ENCODE measurements around the gene SLC4A11.

The SLC4A11 gene

DNA sequence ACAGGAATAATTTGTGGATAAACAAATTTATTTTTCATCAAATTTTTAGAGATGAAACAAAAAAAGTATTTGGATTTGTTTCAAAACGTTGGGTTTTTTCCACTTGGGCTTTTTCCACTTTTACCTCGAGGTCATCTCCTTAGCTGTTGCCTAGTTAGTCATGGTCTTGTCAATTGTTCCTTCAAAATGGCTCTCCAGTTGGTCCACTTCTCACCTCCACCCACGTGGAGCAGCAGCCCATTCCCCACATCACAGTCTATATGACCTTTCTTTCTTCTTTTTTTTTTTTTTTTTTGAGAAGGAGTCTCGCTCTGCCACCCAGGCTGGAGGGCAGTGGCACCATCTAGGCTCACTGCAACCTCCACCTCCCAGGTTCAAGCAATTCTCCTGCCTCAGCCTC lies 6.7 kb upstream of the SLC4A11 start:
- DNase-seq = no peak

DNA sequence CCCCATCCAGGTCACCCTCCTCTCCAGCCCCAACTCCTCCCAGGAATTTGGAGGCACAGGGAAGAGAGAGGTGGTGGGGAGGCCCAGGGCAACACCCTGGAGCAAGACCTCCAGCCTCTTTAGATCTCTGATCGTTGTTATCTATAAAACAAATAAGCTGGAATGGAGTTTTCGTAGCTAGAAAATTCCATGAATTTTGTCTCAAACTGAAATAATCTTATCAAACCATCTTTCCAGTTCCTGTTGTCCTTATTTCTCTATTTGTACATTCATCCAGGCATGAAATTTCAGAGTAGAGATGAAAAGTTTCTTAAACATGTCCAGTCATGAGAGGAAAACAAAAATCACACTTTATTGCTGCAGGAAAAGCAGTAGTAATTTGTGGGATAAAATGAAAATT lies 6.2 kb upstream of the SLC4A11 start:
- DNase-seq = no peak

GRCh38 chr20:3244613-3245012 lies 5.6 kb upstream of the SLC4A11 start:
- DNase-seq = no peak

DNA sequence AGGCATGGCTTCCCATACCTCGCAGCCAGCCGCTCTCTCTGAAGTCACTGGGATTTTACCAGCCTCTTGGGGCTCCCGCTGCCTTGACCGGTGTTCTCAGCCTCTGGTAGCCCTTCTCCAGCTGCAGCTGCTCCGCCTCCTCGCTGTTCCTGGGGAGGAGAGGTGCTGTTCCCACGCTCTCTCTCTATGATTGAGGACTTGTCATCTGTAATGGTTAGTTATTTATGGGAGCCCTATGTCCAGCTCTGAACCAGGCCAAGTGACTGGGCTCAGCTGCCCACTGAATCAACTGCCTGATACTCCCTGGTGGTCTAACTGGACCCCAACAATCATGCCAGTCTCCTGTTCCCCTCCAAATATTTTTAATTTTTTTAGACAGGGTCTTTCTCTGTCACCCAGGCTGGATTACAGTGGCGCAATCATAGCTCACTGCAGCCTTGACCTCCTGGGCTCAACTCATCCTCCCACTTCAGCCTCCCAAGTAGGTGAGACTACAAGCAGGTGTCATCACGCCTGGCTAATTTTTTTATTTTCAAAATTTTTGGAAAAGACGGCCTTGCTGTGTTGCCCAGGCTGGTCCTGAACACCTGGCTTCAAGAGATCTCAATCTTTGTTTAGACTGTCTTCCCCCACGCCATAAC lies 4.8 kb upstream of the SLC4A11 start:
- DNase-seq = no peak

DNA sequence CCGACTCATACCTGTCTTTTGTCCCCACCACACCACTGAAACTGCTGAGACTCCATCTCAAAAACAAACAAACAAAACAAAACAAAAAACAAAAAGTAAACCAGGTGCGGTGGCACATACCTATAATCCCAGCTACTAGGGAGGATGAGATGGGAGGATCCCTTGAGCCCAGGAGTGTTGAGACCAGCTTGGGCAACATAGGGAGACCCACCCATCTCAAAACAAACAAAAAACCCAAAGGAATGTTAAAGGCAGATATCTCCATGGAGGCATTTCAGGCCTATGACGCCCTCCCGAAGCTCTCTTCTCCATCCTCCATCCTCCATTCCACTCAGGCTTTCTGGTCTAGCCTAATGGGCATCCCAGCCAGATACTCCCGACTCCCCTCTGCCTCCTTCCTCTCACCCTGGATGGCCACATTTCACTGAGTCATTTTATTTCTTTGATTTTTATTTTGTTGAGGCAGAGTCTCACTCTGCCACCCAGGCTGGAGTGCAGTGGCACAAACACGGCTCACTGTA lies 3.2 kb upstream of the SLC4A11 start:
- no peak for DNase-seq

DNA sequence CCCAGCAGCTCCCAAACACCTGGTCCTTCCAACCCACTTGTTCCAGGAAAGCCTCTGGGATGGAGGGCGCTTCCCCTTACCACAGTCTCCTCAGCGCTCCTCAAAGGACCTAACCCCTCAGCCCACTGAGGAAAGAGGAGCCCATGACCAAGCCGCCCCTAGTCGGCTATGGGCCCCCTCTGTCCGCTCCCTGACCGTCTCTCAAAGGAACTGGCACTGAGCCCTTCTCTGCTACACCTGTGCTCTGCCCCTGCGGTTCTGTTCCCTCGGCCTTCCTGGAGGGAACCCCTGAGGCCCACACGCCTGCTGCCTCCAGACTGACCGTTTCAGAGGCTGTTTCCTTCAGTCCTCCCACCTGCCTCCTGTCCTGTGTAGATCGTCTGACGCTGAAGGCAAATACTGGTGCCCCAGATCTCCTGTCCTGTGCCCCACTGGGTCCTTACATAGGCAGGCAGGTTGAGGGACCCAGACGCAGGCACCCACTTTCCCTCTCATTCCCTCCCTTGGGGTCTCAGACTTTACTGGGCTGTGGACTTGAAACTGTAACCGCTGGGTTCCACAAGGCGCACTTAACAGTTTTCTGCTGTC lies 1.9 kb upstream of the SLC4A11 start:
- DNase-seq = no peak

DNA sequence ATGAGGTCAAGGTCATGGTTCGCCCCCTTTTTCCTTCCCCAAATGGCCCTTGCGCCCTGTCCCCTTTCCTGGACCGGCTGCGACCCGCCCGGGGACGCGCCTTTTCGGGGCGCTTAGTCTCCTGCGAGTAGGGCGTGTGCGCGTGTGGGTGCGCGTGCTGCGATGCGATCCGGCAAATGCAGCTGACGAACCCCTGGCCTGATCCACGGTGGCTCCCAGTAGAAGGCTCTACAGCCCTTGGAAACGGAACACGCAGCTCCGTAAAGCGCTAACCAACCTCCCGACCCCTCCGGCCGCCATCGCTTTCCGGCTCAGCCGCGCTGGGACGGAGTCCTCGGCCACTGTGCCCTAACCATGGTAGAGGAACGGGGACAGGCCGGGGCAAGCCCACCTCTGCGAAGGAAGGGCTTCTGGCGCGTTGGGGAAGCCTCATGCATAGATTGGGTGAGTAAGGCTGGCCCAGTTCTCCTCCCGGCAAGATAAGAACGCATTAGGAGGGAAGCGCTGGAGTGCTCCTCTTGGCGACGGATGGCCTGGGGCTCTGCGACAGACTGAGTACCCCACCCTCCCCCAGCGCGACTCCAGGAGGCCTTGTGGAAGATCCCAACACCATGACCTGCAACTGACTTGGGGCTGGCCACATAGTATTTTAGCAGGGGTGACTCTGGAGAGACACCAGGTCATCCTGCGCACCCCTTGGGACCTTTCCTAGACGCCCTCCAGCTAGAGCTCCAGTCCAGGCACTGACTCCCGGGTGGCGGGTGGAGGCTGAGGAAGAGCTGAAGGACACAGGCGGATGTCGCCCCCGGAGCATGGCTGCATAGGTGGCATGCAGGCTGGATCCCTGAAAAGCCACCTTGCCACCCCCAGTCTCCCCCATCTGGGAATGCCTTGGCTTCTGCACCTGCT lies 1.1 kb upstream of the SLC4A11 start:
- no peak for DNase-seq

- peak; percentile 67 for DNase-seq
Measured at GRCh38 chr20:3238616-3239025, 369 bp downstream of the SLC4A11 start.

- DNase-seq = no peak
Measured at GRCh38 chr20:3237958-3238615, 903 bp downstream of the SLC4A11 start.

DNA sequence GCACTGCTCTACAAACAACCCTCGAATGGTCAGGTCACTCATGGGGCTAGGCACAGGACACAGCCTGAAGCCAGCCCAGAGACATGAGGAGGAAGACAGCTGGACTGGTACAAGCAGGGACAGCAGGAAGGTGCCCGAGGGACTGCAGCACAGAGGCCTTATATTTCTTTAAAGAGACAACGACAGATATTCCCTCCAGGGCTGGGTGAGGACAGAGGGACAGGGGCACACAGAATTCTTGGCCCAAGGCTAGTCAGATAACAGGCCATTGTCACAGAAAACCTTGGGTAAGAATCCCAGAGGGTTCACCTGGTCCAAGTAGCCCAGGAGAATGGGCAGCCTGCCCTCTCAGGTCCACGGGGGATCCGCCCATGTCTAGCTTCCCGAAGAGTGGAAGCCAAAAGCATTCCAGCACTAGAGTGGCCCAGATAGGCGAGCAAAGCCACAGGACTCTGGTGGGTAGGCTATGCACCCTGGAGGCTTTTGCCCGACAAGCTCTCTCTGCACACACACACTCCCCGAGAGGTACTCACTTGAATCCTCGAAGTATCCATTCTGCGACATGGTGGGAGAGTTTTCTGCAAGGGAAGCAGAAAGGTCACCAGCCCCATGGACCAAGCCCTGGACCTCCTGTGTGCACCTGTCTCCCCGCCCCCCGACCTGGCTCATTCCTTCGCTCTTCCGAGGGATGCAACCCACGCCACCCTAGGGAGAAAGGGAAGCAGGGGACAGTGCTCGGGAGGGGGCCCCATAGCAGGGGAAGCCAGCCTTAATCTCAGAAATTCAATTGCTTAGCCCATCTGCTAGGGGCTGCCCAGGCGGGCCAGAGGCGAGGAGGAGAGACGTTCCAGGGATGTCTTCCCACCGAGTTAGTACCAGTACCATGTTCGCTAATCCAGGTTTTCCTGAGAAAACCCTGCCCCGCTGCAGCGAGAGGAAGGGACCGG lies 1.7 kb downstream of the SLC4A11 start:
- DNase-seq = no peak

GRCh38 chr20:3235666-3236324 lies 3.2 kb downstream of the SLC4A11 start:
- DNase-seq = no peak

- no peak for DNase-seq
Measured at GRCh38 chr20:3233991-3234498, 4.9 kb downstream of the SLC4A11 start.

GRCh38 chr20:3233131-3233990 lies 5.6 kb downstream of the SLC4A11 start:
- no peak for DNase-seq

DNA sequence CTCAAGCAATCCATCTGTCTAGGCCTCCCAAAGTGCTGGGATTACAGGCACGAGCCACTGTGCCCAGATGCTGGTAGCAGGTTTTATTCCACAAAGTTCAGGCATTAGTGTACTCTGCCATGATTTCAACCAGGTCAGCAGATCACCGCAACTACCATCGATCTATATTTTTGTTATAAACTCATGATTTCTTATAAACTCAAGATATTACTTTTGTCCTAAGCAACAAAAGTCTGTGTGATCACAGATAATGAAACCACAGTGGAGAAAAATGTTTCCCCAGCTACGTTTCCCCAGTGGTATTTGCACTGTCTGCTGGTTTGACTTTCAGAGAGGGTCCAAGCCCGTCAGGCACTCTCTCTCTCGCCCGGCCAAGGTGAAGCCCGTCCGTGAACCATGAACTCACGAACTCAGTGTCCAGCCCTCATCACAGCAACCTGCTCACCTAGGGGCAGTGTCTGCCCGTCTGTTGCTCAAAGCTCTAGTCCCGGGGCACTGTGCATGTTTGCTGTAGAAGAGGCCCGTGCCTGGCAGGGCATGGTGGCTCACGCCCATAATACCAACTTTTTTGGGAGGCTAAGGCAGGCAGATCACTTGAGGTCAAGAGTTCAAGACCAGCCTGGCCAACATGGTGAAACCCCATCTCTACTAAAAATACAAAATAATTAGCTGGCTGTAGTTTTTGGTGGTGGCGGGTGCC lies 7.0 kb downstream of the SLC4A11 start:
- no peak for DNase-seq

- DNase-seq = no peak
Measured at GRCh38 chr20:3231116-3231515, 7.9 kb downstream of the SLC4A11 start.

DNA sequence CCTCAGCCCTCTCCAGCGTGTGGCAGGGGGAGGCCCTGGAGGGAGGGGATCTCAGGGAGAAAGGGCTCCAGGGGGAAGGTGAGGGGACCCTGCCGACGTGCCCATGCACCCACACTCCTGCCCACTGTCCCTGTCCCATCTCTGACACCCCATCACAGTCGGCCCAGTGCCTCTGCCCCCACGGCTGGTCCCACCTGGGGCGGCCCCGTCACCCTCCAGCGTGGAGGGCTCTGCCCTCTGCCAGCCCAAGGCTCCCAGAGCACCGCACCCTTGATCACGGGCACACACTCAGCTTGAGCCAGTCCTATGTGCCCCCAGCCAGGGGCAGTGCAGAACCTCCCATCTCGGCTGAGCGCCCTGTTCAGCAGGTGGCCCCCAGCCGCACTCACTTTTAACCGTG lies 9.2 kb downstream of the SLC4A11 start:
- DNase-seq = no peak

DNA sequence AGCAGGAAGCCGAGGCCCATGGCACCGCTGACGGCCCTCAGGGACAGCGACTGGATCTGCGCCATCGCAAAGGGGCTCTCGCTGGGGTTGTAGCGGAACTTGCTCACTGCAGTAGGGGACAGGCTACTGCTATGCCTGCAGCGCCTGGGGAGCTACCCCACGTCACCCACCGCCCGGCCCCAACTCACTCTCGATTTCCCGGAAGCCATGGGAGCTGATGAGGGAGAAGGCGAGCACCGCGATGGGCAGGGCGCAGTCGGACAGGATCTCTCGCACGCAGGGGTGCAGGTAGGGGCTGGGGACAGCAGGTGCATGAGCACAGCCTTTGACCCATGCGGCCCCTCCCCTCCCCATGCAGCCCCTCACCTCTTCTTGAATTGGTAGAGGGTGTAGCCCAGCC lies 9.8 kb downstream of the SLC4A11 start:
- no peak for DNase-seq

DNA sequence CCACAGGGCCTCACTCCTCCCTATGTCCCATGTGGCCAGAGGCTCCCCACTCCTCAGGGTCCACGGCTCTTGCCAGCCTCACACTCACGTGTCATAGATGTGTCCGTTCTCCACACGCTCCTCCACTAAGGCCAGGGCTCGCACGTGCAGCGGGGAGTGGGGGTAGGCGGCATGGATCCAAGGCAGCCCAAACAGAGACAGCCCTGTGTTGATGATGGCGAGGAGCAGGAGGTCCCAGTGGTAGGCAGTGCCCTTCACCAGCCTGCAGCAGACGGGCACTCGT lies 10.3 kb downstream of the SLC4A11 start:
- no peak for DNase-seq

DNA sequence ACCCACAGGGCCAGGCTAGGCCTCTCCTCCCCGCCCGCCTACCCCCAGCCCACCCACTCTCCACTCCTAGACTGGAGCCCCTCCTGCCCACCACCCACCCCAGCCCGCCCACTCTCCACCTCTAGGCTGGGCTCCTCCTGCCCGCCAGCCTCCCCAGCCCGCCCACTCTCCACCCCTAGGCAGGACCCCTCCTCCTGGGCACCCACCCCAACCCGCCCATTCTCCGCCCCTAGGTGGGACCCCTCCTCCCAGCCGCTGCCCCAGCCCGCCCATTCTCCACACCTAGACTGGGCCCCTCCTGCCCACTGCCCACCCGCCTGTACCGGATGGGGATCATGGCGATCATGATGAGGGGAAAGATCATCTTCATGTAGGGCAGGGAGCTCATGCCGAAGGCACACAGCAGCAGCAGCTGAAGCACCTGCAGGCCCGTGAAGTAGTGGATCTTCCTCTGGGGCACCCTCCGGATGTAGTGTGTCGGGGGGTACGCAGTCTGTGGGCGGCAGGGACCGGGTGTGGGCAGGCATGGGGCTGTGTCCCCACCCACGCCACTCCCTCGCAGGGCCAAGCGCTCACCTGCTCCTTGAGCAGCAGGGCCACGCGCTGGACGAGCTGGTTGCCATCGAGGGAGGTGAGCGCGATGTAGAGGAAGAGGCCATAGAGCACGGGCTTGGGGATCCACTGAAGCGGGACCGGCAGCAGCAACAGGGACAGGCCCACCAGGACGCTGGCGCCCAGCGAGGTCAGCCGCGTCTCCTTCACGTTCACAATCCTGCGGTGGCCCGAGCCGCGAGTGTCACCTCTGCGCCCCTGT lies 10.8 kb downstream of the SLC4A11 start:
- DNase-seq = no peak

Measured in activated CD4-positive, alpha-beta T cell treated with anti-CD3 and anti-CD28 coated beads for 48 hours (primary cell).